Naive thymus-derived CD4-positive, alpha-beta T cell (primary cell): ENCODE measurements around the gene GPR82. TPM values are rescaled to one million over a fixed set of nuclear protein-coding genes. Genes with fewer than 3 reads are reported as not detected.

Source experiments
- ATAC-seq: fragments of 150-1000 bp; cut with Tn5 transposase; 2 replicates; pipeline ENCODE4 v1.10.0; 2021; ENCODE audit warnings: mild to moderate bottlenecking, moderate library complexity
- CTCF ChIA-PET: fragments of 350-600 bp; sonication (Branson Sonifier 250); formaldehyde crosslinking; loops from one replicate; lab custom pipeline; 2021; ENCODE audit warnings: antibody characterized with exemption; lab: Charles Lee
- POLR2A ChIA-PET: fragments of 350-600 bp; sonication (Branson Sonifier 250); formaldehyde crosslinking; loops from one replicate; lab custom pipeline; 2021; ENCODE audit warnings: antibody characterized with exemption, inconsistent platforms; lab: Charles Lee
- DNase-seq, 9 donors: peaks; one replicate each; pipeline versions ENCODE4 v3.0.0 to v3.0.0-alpha.2; 2020 to 2022; ENCODE audit warnings: mixed read lengths in 1 of 9
- H3K27ac ChIP-seq: one replicate; pipeline ENCODE4 v1.7.0; 2013; ENCODE audit warnings: mild to moderate bottlenecking, low read depth, low read length, moderate library complexity
- H3K27me3 ChIP-seq, 2 donors: one replicate each; pipeline ENCODE4 v1.7.0; 2013; ENCODE audit warnings: low read length in 2 of 2, mild to moderate bottlenecking in 2 of 2, moderate library complexity in 2 of 2; ENCODE audit not compliant: control insufficient read depth in 2 of 2, insufficient read depth in 2 of 2
- H3K36me3 ChIP-seq, 3 experiments: 1 replicate in 2 of 3; 2 replicates in 1 of 3; pipeline ENCODE4 v1.7.0; 2013; ENCODE audit warnings: low read length in 3 of 3, mild to moderate bottlenecking in 3 of 3, moderate library complexity in 1 of 3; ENCODE audit not compliant: insufficient read depth in 3 of 3, control insufficient read depth in 2 of 3
- H3K4me1 ChIP-seq, 2 donors: one replicate each; pipeline ENCODE4 v1.7.0; 2013; ENCODE audit warnings: low read length in 2 of 2, mild to moderate bottlenecking in 2 of 2, moderate library complexity in 1 of 2; ENCODE audit not compliant: control insufficient read depth in 2 of 2, insufficient read depth in 2 of 2
- H3K4me3 ChIP-seq: 2 replicates; pipeline ENCODE4 v1.7.0; 2013; ENCODE audit warnings: mild to moderate bottlenecking, low read length
- H3K9me3 ChIP-seq, 3 experiments: 1 replicate in 2 of 3; 2 replicates in 1 of 3; pipeline ENCODE4 v1.7.0; 2013; ENCODE audit warnings: low read length in 3 of 3; ENCODE audit not compliant: control insufficient read depth in 2 of 3
- H3K27ac Mint-ChIP-seq, 9 donors: one replicate each; pipeline ENCODE4 v1.8.0; 2020 to 2022; ENCODE audit warnings: mixed read lengths in 9 of 9, mild to moderate bottlenecking in 8 of 9, moderate library complexity in 5 of 9, inconsistent platforms in 2 of 9
- H3K27me3 Mint-ChIP-seq, 5 donors: one replicate each; pipeline ENCODE4 v1.8.0; 2021 to 2022; ENCODE audit warnings: mixed read lengths in 5 of 5, mild to moderate bottlenecking in 1 of 5
- H3K36me3 Mint-ChIP-seq, 5 donors: one replicate each; pipeline ENCODE4 v1.8.0; 2020 to 2022; ENCODE audit warnings: mixed read lengths in 5 of 5, mild to moderate bottlenecking in 3 of 5, inconsistent platforms in 1 of 5
- H3K4me1 Mint-ChIP-seq, 7 donors: one replicate each; pipeline ENCODE4 v1.8.0; 2020 to 2022; ENCODE audit warnings: mixed read lengths in 7 of 7, mild to moderate bottlenecking in 3 of 7, inconsistent platforms in 1 of 7
- H3K4me3 Mint-ChIP-seq, 10 donors: one replicate each; pipeline ENCODE4 v1.8.0; 2020 to 2022; ENCODE audit warnings: mild to moderate bottlenecking in 10 of 10, mixed read lengths in 10 of 10, moderate library complexity in 6 of 10, inconsistent platforms in 2 of 10
- H3K9me3 Mint-ChIP-seq, 11 donors: one replicate each; pipeline ENCODE4 v1.8.0; 2020 to 2022; ENCODE audit warnings: mixed read lengths in 11 of 11, mild to moderate bottlenecking in 4 of 11, inconsistent platforms in 1 of 11, moderate library complexity in 1 of 11
- intact Hi-C, 2 donors: fragments of 100-400 bp; cut with micrococcal nuclease; formaldehyde crosslinking; loops; one replicate each; pipeline ENCODE4 v1.15.1; 2023
- polyA plus RNA-seq, 2 donors: library from polyadenylated mRNA; unstranded; fragments of 300-500 nt; fragmentation: Illumina TruSeq; gene quantifications; one replicate each; pipeline ENCODE4 v1.2.3, GENCODE V29; 2021
- total RNA-seq, 6 experiments: library from RNA in 5 of 6; stranded (reverse) in 5 of 6; gene quantifications; 1 replicate in 5 of 6; 2 replicates in 1 of 6; pipeline ENCODE4 v1.2.3 and lab custom pipeline; 2021 to 2026

Gene GPR82
- total and polyA plus RNA-seq, 7 experiments from 2014 or later: 0.16 to 0.59 (median 0.36) TPM; not detected in 3

DNA sequence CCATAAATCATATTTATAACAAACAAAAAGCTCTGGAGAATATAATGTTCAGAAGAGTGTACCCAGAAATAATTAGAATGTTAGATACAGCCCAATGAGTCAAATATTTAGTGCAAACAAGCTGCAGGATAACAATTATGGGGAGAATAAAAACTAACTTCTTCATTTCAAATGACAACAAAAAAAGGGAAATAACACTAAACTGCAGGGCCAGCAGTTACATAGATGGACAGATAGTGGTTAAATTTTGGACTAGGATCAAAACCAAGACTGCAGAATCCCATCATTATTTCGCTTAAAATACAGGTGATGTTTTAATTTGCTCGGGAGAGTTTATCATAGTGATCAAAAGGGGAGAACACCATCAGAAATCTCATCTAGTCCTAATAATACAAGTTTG is 35.8 kb upstream of the GPR82 start:
- Histone ChIP-seq H3K27ac (no peak overlapping the region), H3K4me1 (peaks cover 0 to 4% of the 10 kb centered on the region in 2 donors), H3K36me3 (no peaks in the 10 kb centered on the region), H3K4me3 (no peak overlapping the region), H3K27me3 (no peaks in the 10 kb centered on the region), H3K9me3 (no peaks in the 10 kb centered on the region)
- H3K27me3 Mint-ChIP-seq: no peaks in the 10 kb centered on the region
- peaks cover 0 to 8% (median 4%) of the 10 kb centered on the region in 5 donors for H3K36me3 Mint-ChIP-seq
- no peak overlapping the region for H3K4me3 Mint-ChIP-seq
- no peak for DNase-seq
- no peak for ATAC-seq
- H3K27ac Mint-ChIP-seq: no peak overlapping the region
- POLR2A ChIA-PET: no interaction called here
- no peaks in the 10 kb centered on the region for H3K9me3 Mint-ChIP-seq
- H3K4me1 Mint-ChIP-seq: peaks cover 0 to 27% (median 12%) of the 10 kb centered on the region in 7 donors
- intact Hi-C loops: no loop called here
- CTCF ChIA-PET: no interaction called here

GRCh38 chrX:41688835-41689234 is 35.1 kb upstream of the GPR82 start, which contains the start of gene GPR34:
Gene GPR34, plus strand, starts transcription at chrX:41688973. Its CDS starts 6,661 bp downstream, at chrX:41695634.
- Mint-ChIP-seq H3K4me1 (peaks cover 4 to 32% (median 15%) of the 10 kb centered on the region in 7 donors), H3K27me3 (no peaks in the 10 kb centered on the region), H3K27ac (peak within 1 kb of the TSS in 1 of 9 donors; percentile 28), H3K9me3 (no peaks in the 10 kb centered on the region), H3K36me3 (peaks cover 0 to 8% (median 4%) of the 10 kb centered on the region in 5 donors), H3K4me3 (peak within 1 kb of the TSS in 5 of 10 donors; percentile 12 to 38 (median 24))
- CTCF ChIA-PET: no interaction called here
- Histone ChIP-seq H3K4me1 (peaks cover 0 to 4% of the 10 kb centered on the region in 2 donors), H3K36me3 (no peaks in the 10 kb centered on the region), H3K27ac (no peak within 1 kb of the TSS), H3K27me3 (no peaks in the 10 kb centered on the region), H3K4me3 (no peak within 1 kb of the TSS), H3K9me3 (no peaks in the 10 kb centered on the region)
- ATAC-seq (peak; percentile 49), DNase-seq (no peak)
- POLR2A ChIA-PET: interaction anchor here (0.6 kb wide), 1 partner anchor 223 kb away, joined by 3 read pairs; no protein-coding TSS in a partner anchor
- intact Hi-C loops: no loop called here

GRCh38 chrX:41689711-41690110 is 34.3 kb upstream of the GPR82 start:
- intact Hi-C loops: no loop called here
- H3K4me1 Mint-ChIP-seq: peaks cover 5 to 39% (median 17%) of the 10 kb centered on the region in 7 donors
- CTCF ChIA-PET: no interaction called here
- H3K4me3 Mint-ChIP-seq: peak overlapping the region in 1 of 10 donors; percentile 14
- no peak for ATAC-seq
- Histone ChIP-seq H3K9me3 (no peaks in the 10 kb centered on the region), H3K27me3 (no peaks in the 10 kb centered on the region), H3K4me3 (no peak overlapping the region), H3K36me3 (no peaks in the 10 kb centered on the region), H3K4me1 (peaks cover 0 to 4% of the 10 kb centered on the region in 2 donors), H3K27ac (no peak overlapping the region)
- POLR2A ChIA-PET: no interaction called here
- H3K27ac Mint-ChIP-seq: no peak overlapping the region
- H3K9me3 Mint-ChIP-seq: no peaks in the 10 kb centered on the region
- no peak for DNase-seq
- no peaks in the 10 kb centered on the region for H3K27me3 Mint-ChIP-seq
- H3K36me3 Mint-ChIP-seq: peaks cover 0 to 11% (median 6%) of the 10 kb centered on the region in 5 donors

DNA sequence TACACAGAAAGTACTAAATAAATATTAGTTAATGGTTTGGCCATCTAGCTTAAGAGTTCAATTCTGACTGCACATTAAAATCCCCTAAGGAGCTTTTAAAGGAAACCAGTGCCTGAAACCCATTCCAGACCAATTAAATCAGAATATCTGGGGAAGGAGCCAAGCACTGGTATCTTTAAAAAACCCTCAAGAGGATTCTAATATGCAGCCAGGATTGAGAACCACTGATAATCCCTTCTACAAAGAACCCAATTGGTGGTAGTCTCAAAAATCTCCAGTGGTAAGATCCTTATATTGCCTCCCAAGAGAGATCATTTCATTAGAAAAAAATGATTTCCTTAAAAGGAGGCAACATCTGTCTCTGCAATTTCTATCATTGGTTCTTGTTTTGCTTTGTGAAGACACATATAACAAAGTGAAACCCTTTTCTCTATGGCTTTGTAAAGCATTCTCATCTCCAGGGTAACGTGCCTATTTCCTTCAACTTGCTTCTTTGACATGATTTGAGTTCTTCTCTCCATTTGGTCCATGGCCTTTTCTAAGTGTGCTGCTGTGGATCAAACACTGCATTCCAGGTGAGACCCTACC is 31.7 kb upstream of the GPR82 start:
- H3K36me3 ChIP-seq: no peaks in the 10 kb centered on the region
- H3K4me1 Mint-ChIP-seq: peaks cover 12 to 42% (median 25%) of the 10 kb centered on the region in 7 donors
- H3K9me3 ChIP-seq: no peaks in the 10 kb centered on the region
- peaks cover 0 to 9% of the 10 kb centered on the region in 2 donors for H3K4me1 ChIP-seq
- H3K4me3 Mint-ChIP-seq: peak overlapping the region in 1 of 10 donors; percentile 45
- no peak for ATAC-seq
- ChIA-PET CTCF (no interaction called here), POLR2A (no interaction called here)
- H3K27ac Mint-ChIP-seq: peak overlapping the region in 2 of 9 donors; percentile 56 to 65
- DNase-seq: no peak
- intact Hi-C loops: no loop called here
- H3K36me3 Mint-ChIP-seq: peaks cover 0 to 17% (median 7%) of the 10 kb centered on the region in 5 donors
- no peaks in the 10 kb centered on the region for H3K27me3 Mint-ChIP-seq
- no peaks in the 10 kb centered on the region for H3K27me3 ChIP-seq
- no peak overlapping the region for H3K27ac ChIP-seq
- peaks cover 0 to 5% (median 0%) of the 10 kb centered on the region in 11 donors for H3K9me3 Mint-ChIP-seq
- H3K4me3 ChIP-seq: no peak overlapping the region

GRCh38 chrX:41693024-41693423 is 31.0 kb upstream of the GPR82 start:
- no peak overlapping the region for H3K4me3 ChIP-seq
- H3K27ac ChIP-seq: no peak overlapping the region
- Mint-ChIP-seq H3K36me3 (peaks cover 0 to 18% (median 7%) of the 10 kb centered on the region in 5 donors), H3K27me3 (no peaks in the 10 kb centered on the region), H3K4me1 (peaks cover 12 to 40% (median 24%) of the 10 kb centered on the region in 7 donors), H3K27ac (peak overlapping the region in 1 of 9 donors; percentile 74), H3K9me3 (peaks cover 0 to 5% (median 0%) of the 10 kb centered on the region in 11 donors), H3K4me3 (peak overlapping the region in 2 of 10 donors; percentile 27 to 56)
- peaks cover 0 to 9% of the 10 kb centered on the region in 2 donors for H3K4me1 ChIP-seq
- H3K36me3 ChIP-seq: no peaks in the 10 kb centered on the region
- ChIA-PET POLR2A (no interaction called here), CTCF (no interaction called here)
- ATAC-seq (no peak), DNase-seq (no peak)
- no peaks in the 10 kb centered on the region for H3K9me3 ChIP-seq
- intact Hi-C loops: no loop called here
- H3K27me3 ChIP-seq: no peaks in the 10 kb centered on the region

GRCh38 chrX:41695426-41695825 is 28.6 kb upstream of the GPR82 start:
- no peak for DNase-seq
- Mint-ChIP-seq H3K4me3 (no peak overlapping the region), H3K36me3 (peaks cover 0 to 18% (median 7%) of the 10 kb centered on the region in 5 donors), H3K9me3 (peaks cover 0 to 5% (median 0%) of the 10 kb centered on the region in 11 donors), H3K27me3 (no peaks in the 10 kb centered on the region), H3K27ac (no peak overlapping the region), H3K4me1 (peaks cover 10 to 35% (median 24%) of the 10 kb centered on the region in 7 donors)
- no peak for ATAC-seq
- Histone ChIP-seq H3K36me3 (no peaks in the 10 kb centered on the region), H3K9me3 (no peaks in the 10 kb centered on the region), H3K27me3 (no peaks in the 10 kb centered on the region), H3K4me1 (peaks cover 0 to 5% of the 10 kb centered on the region in 2 donors), H3K4me3 (no peak overlapping the region), H3K27ac (no peak overlapping the region)
- ChIA-PET CTCF (no interaction called here), POLR2A (no interaction called here)
- intact Hi-C loops: no loop called here
